22Rv1 (cell line): ENCODE measurements around the gene TGFBRAP1.
A peak's percentile ranks its signal among the peaks of the same experiment; 100 is the strongest.

ENCODE experiments used
- H3K27ac ChIP-seq: fragments of 450-650 bp; 2 replicates; pipeline ENCODE4 v1.5.1; 2017
- ZFX ChIP-seq: fragments of 450-650 bp; IDR thresholded peaks from 2 replicates; pipeline ENCODE4 v1.6.1; 2017; ENCODE audit warnings: antibody characterized with exemption, borderline replicate concordance
- TF ChIP-seq, protein P1 (sequence below): fragments of 450-650 bp; IDR thresholded peaks from 2 replicates; pipeline ENCODE4 v1.5.1; 2017; ENCODE audit warnings: mild to moderate bottlenecking

TGFBRAP1 gene

DNA sequence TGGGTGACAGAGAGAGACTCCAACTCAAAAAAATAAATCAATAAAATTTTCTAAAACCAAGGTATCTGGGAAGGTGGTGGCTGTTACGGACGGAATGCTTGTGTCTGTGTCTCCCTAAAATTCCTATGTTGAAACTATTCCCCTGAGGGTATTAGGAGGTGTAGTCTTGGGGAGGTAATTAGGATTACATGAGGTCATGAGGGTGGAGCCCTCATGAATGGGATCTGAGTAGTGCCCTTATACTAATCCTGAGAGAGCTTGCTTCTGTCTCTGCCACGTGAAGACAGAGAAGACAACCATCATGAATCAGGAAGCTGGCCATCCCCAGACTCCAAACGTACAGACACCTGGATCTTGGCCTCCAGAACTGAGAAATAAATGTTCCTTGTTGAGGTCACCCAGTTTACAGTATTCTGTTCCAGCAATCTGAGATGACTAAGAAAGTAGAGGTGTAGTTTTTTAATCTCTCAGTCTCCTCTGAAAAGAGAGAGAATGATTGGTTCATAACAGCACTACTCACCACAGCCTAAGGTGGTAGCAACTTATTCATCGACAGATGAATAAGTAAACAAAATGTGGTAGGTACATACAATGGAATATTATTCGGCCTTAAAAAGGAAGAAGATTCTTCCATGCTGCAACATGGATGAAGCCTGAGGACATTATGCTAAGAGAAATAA, 38.4 kb downstream of the TGFBRAP1 start:
- TF ChIP-seq, protein P1, sequence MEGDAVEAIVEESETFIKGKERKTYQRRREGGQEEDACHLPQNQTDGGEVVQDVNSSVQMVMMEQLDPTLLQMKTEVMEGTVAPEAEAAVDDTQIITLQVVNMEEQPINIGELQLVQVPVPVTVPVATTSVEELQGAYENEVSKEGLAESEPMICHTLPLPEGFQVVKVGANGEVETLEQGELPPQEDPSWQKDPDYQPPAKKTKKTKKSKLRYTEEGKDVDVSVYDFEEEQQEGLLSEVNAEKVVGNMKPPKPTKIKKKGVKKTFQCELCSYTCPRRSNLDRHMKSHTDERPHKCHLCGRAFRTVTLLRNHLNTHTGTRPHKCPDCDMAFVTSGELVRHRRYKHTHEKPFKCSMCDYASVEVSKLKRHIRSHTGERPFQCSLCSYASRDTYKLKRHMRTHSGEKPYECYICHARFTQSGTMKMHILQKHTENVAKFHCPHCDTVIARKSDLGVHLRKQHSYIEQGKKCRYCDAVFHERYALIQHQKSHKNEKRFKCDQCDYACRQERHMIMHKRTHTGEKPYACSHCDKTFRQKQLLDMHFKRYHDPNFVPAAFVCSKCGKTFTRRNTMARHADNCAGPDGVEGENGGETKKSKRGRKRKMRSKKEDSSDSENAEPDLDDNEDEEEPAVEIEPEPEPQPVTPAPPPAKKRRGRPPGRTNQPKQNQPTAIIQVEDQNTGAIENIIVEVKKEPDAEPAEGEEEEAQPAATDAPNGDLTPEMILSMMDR: no peak
- no peak for TF ChIP-seq ZFX

DNA sequence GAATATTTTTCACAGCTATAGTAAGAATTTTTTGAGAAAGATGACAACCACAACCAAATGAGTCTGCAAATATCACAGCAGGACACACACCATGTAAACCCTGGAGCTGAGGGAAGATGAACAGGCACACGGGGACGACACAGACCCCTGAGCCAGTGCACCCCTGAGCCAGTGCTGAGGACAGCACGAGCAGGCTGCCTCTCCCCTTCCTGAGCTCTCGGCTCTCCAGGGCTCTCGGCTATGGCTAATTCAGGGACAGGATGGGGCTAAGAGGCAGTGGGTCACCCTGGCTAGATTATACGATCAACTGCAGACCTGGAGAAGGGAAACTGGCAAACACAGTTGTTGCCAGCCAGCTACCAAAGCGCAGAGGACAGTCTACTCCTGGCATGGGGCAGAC, 41.4 kb downstream of the TGFBRAP1 start:
- TF ChIP-seq ZFX: no peak
- TF ChIP-seq, protein P1: no peak
- H3K27ac ChIP-seq: no peak overlapping the region

More for the DNA sequence above, 38.4 kb downstream of the TGFBRAP1 start:
- no peak overlapping the region for H3K27ac ChIP-seq

DNA sequence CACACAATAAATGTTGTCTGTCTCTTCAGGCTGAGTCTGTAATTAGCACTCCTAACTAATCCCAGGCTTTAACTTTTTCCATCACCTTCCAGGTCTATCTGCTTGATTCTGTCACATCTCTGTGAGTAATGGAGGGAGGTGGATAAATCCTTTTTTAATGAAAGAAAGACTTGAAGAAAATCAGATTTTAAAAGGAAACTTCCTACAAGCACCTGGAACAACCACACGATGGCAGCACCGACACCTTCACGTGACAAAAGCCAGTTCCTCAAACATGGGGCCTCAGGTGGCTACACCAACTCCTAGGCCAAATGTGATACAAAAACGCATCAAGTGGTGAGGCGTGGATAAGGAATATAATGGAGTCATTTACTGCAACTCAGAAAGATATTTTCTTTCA, 41.8 kb downstream of the TGFBRAP1 start:
- no peak overlapping the region for H3K27ac ChIP-seq
- no peak for TF ChIP-seq ZFX
- TF ChIP-seq, protein P1: peak; percentile 68

DNA sequence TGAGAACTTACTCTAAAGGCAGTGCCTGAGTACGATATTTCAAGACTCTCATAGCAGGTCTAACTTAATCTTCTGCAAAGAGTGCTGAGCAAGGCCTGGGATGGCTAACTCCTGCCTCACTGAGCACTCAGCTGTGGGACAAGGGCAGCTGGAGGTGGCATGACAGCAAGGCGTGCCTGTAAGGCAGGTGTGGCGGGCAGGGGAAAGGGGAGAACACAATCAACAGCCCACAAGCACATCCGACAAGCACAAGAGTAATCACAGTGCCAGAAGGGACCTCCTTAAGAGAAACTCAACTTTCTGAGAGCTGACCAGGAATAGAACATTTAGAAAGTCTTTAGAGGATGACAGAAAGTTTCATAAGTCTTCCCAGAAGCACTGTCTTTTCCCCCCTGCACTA, 46.0 kb downstream of the TGFBRAP1 start:
- no peak for TF ChIP-seq ZFX
- TF ChIP-seq, protein P1: no peak
- no peak overlapping the region for H3K27ac ChIP-seq

DNA sequence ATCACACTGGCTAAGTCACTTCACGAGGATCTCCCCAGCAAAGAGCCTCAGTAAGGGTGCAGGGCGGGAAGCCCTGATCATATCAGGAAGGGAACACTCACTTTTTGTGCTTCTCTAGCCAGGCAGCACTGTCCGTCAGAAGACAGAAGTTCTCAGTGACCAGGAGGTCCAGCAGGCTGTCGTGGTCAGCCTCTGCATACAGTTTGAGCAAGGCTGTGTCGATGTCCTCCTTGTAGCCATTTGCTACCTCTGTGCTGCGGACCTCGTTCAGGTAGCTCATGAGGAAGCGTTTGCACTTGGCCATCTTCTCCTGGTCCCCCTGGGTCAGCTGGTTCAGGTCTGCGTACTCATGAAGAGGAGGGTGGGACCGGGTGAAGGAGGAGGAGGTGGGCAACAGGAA, 49.3 kb downstream of the TGFBRAP1 start:
- TF ChIP-seq, protein P1: no peak
- no peak overlapping the region for H3K27ac ChIP-seq

DNA sequence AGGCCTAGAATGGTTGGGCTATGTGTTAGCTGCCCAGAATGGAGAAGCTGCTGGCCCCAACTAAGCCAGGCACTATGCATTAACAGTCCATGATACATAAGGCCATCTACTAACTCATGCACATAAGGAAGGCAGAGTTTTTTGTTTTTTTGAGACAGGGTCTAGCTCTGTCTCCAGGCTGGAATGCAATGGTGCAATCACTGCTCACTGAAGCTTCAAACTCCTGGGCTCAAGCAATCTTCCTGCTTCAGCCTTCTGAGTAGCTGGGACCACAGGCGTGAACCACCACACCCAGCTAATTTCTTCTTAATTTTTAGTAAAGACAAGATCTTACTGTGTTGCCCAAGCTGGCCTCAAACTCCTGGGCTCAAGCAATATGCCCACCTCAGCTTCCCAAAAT, 50.4 kb downstream of the TGFBRAP1 start:
- TF ChIP-seq, protein P1: no peak
- TF ChIP-seq ZFX: no peak
- H3K27ac ChIP-seq: no peak overlapping the region

DNA sequence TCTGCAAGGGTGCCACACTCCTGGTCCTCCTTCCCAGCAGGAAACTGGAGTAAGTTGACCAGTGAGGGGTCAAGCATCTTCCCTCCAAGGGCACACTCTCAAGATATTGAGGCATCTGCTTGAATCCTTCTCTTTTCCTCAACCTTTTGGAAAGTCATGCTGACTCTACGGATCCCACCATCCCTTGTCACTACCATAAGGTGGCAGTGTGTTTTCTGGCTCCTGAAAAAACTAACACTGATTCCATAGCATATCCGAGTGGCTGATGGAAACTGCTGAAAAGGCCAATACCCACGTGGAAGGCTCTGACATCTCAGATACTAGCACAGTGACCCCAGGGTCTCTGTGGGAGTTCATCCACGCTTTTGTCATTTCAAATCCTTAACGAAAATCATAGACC, 50.9 kb downstream of the TGFBRAP1 start:
- TF ChIP-seq ZFX: no peak
- TF ChIP-seq, protein P1: 0 out of 2 replicates have a peak, but pooled peaks have one; percentile 4
- no peak overlapping the region for H3K27ac ChIP-seq
